Fibroblast of lung (primary cell): ENCODE data around the gene AGAP1. TPM values are rescaled to one million over a fixed set of nuclear protein-coding genes. Genes with fewer than 3 reads are reported as not detected.

Experiments
- DNase-seq, 2 donors: peaks; one replicate each; pipeline versions ENCODE4 v3.0.0 to v3.0.0-alpha.2; 2010; ENCODE audit warnings: low read depth in 2 of 2
- H2AFZ ChIP-seq: 2 replicates; pipeline ENCODE4 v1.5.1; 2012; ENCODE audit warnings: low read length, control low read depth, inconsistent platforms
- H3K27ac ChIP-seq: 2 replicates; pipeline ENCODE4 v1.5.1; 2011; ENCODE audit warnings: low read length, control low read depth; ENCODE audit not compliant: insufficient read depth
- H3K27me3 ChIP-seq: 2 replicates; pipeline ENCODE4 v1.5.1; 2011; ENCODE audit warnings: mild to moderate bottlenecking, low read length; ENCODE audit not compliant: control insufficient read depth, insufficient read depth
- H3K36me3 ChIP-seq: 2 replicates; pipeline ENCODE4 v1.5.1; 2011; ENCODE audit warnings: low read length; ENCODE audit not compliant: control insufficient read depth, insufficient read depth
- H3K4me1 ChIP-seq: 2 replicates; pipeline ENCODE4 v1.5.1; 2011; ENCODE audit warnings: low read length; ENCODE audit not compliant: control insufficient read depth, insufficient read depth; ENCODE audit errors: extremely low read depth
- H3K4me2 ChIP-seq: 2 replicates; pipeline ENCODE4 v1.5.1; 2011; ENCODE audit warnings: low read length, control low read depth; ENCODE audit not compliant: insufficient read depth; ENCODE audit errors: extremely low read depth
- H3K4me3 ChIP-seq, 4 experiments: fragments of 200-600 bp in 1 of 4; sonication (generic) in 1 of 4; replicated peaks in 1 of 4; 2 replicates each; pipeline ENCODE4 v1.5.1; 2011 to 2016; ENCODE audit warnings: low read length in 4 of 4, low read depth in 3 of 4, mild to moderate bottlenecking in 3 of 4, control low read depth in 2 of 4, inconsistent platforms in 1 of 4, mixed read lengths in 1 of 4; ENCODE audit not compliant: insufficient read depth in 1 of 4; ENCODE audit errors: control extremely low read depth in 1 of 4
- H3K79me2 ChIP-seq: 2 replicates; pipeline ENCODE4 v1.5.1; 2012; ENCODE audit warnings: mild to moderate bottlenecking, low read length, inconsistent platforms; ENCODE audit not compliant: control insufficient read depth, insufficient read depth
- H3K9ac ChIP-seq: 2 replicates; pipeline ENCODE4 v1.5.1; 2011; ENCODE audit warnings: mild to moderate bottlenecking, low read length, control low read depth; ENCODE audit not compliant: insufficient read depth
- H3K9me3 ChIP-seq: 2 replicates; pipeline ENCODE4 v1.5.1; 2012; ENCODE audit warnings: low read depth, low read length; ENCODE audit not compliant: control insufficient read depth, insufficient read depth
- H4K20me1 ChIP-seq: 2 replicates; pipeline ENCODE4 v1.5.1; 2011; ENCODE audit warnings: low read length; ENCODE audit not compliant: control insufficient read depth, insufficient read depth; ENCODE audit errors: extremely low read depth
- EZH2 ChIP-seq: IDR thresholded peaks from 2 replicates; pipeline ENCODE4 v1.5.1; 2012; ENCODE audit warnings: low read length, control low read depth, mild to moderate bottlenecking; ENCODE audit errors: missing control alignments
- polyA plus RNA-seq, 2 donors: library from polyadenylated mRNA; depleted of rRNA in 1 of 2; stranded (reverse) in 1 of 2; unstranded in 1 of 2; fragments of >200 nt; gene quantifications; 2 replicates each; pipeline ENCODE4 v1.2.1, GENCODE V29; 2011 to 2012; ENCODE audit warnings: missing spikeins in 1 of 2
- total RNA-seq: library from RNA; depleted of rRNA; stranded (reverse); fragments of >200 nt; gene quantifications from 2 replicates; pipeline ENCODE4 v1.2.1, GENCODE V29; 2014
- TF ChIP-seq, protein P1 (sequence below), 2 donors: IDR thresholded peaks in 1 of 2; conservative IDR thresholded peaks in 1 of 2; 1 replicate in 1 of 2; 2 replicates in 1 of 2; pipeline ENCODE4 v1.5.1; 2011 to 2012; ENCODE audit warnings: low read length in 2 of 2, control low read depth in 1 of 2, inconsistent platforms in 1 of 2, low read depth in 1 of 2, mild to moderate bottlenecking in 1 of 2

AGAP1 gene
- total and polyA plus RNA-seq, 2 donors (not counting 1 experiment from before 2014, with no cell fraction given): 10.6 to 14.0 TPM

DNA sequence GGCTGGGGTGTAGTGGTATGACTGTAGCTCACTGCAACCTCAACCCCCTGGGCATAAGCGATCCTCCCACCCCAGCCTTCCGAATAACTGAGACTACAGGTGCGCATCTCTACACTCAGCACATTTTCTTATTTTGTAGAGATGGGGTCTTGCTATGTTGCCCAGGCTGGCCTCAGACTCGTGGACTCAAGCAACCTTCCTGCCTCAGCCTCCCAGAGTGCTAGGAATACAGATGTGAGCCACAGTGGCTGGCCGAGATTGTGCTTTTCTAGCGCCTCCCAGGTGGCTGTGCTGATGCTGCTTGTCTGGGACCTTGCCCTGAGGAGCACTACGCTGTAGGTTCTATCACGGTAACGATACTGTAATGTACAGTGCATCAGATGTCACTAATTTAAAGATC is 155.6 kb downstream of the AGAP1 start:
- Histone ChIP-seq H3K36me3 (no peaks in the 10 kb centered on the region), H3K27me3 (no peaks in the 10 kb centered on the region), H4K20me1 (no peaks in the 10 kb centered on the region), H3K79me2 (no peaks in the 10 kb centered on the region), H3K4me1 (no peaks in the 10 kb centered on the region), H3K9ac (no peak overlapping the region), H3K4me2 (no peak overlapping the region), H3K9me3 (no peaks in the 10 kb centered on the region), H3K4me3 (no peak overlapping the region), H3K27ac (no peak overlapping the region), H2AFZ (no peak overlapping the region)
- DNase-seq: no peak
- TF ChIP-seq, protein P1, sequence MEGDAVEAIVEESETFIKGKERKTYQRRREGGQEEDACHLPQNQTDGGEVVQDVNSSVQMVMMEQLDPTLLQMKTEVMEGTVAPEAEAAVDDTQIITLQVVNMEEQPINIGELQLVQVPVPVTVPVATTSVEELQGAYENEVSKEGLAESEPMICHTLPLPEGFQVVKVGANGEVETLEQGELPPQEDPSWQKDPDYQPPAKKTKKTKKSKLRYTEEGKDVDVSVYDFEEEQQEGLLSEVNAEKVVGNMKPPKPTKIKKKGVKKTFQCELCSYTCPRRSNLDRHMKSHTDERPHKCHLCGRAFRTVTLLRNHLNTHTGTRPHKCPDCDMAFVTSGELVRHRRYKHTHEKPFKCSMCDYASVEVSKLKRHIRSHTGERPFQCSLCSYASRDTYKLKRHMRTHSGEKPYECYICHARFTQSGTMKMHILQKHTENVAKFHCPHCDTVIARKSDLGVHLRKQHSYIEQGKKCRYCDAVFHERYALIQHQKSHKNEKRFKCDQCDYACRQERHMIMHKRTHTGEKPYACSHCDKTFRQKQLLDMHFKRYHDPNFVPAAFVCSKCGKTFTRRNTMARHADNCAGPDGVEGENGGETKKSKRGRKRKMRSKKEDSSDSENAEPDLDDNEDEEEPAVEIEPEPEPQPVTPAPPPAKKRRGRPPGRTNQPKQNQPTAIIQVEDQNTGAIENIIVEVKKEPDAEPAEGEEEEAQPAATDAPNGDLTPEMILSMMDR (conservative IDR thresholded peaks at IDR 0.05 in 1 of 2, IDR thresholded peaks at IDR 0.05 in 1 of 2; ENCODE audit: low read depth in 1 of 2, low read length in 2 of 2): no peak
- no peak for TF ChIP-seq EZH2

DNA sequence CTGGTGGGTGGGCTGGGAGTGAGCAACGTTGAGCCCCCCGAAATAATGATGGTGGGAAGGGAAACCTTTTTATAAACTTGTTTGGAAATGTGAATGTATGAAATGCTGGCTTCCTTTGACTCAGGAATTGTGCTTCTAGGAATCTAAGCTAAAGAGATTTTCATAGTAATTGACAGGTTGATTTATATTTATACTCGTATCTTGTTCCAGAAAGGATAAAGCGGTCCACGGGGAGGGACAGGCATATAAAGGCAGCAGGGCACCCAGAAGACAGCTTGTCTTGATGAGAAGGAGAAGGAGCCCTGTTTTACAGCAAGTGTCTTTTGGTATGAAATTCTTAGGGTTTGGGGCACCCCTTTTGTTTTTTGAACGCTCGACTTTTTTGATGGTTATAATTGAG is 157.8 kb downstream of the AGAP1 start:
- Histone ChIP-seq H3K27me3 (no peaks in the 10 kb centered on the region), H4K20me1 (no peaks in the 10 kb centered on the region), H3K4me2 (no peak overlapping the region), H3K9ac (no peak overlapping the region), H3K79me2 (no peaks in the 10 kb centered on the region), H3K36me3 (no peaks in the 10 kb centered on the region), H3K4me3 (no peak overlapping the region), H3K4me1 (no peaks in the 10 kb centered on the region), H3K9me3 (no peaks in the 10 kb centered on the region), H3K27ac (no peak overlapping the region), H2AFZ (no peak overlapping the region)
- TF ChIP-seq EZH2: no peak
- TF ChIP-seq, protein P1 (conservative IDR thresholded peaks at IDR 0.05 in 1 of 2, IDR thresholded peaks at IDR 0.05 in 1 of 2; ENCODE audit: low read depth in 1 of 2, low read length in 2 of 2): no peak
- no peak for DNase-seq

DNA sequence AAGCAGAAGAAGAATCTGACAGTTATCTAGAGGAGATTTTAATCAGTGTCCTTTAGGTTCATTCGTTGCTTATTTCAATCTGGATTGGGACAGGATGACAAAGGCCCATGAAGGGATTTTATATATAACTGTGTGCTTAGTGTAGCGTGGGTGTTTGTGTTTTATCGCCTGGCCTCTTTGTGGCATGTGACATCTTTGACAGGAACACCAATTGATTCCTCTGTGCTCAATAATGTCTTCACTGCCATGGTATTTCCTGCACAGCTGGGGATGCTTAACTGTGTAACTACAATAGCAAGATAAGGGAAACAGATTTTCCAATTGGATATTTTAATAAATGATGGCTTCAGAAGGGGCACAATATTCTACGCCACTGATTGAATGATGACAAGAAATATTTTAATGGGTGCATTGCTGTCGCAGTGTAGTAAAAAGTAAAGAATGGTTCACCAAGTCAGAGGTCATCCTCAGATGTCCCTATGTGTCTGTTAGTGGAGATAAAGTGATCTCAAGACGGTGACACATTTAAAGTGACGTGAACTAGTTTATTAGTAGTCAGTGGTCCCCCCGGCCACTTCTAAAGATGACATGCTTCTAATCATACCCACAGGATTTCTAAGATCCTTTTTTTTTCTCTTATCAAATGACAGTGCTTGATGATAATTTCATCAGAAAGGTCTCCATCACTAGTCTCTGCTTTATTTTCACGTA is 160.4 kb downstream of the AGAP1 start:
- Histone ChIP-seq H3K9me3 (no peaks in the 10 kb centered on the region), H3K4me2 (no peak overlapping the region), H3K36me3 (no peaks in the 10 kb centered on the region), H3K9ac (no peak overlapping the region), H3K27ac (no peak overlapping the region), H4K20me1 (no peaks in the 10 kb centered on the region), H3K4me1 (peaks cover 4% of the 10 kb centered on the region), H3K27me3 (no peaks in the 10 kb centered on the region), H2AFZ (no peak overlapping the region), H3K79me2 (no peaks in the 10 kb centered on the region), H3K4me3 (no peak overlapping the region)
- peak in 1 of 2 donors; percentile 60 for DNase-seq
- TF ChIP-seq EZH2: no peak
- TF ChIP-seq, protein P1 (conservative IDR thresholded peaks at IDR 0.05 in 1 of 2, IDR thresholded peaks at IDR 0.05 in 1 of 2; ENCODE audit: low read depth in 1 of 2, low read length in 2 of 2): no peak
